ENCODE measurements around the gene SDC1.

SDC1 gene

DNA sequence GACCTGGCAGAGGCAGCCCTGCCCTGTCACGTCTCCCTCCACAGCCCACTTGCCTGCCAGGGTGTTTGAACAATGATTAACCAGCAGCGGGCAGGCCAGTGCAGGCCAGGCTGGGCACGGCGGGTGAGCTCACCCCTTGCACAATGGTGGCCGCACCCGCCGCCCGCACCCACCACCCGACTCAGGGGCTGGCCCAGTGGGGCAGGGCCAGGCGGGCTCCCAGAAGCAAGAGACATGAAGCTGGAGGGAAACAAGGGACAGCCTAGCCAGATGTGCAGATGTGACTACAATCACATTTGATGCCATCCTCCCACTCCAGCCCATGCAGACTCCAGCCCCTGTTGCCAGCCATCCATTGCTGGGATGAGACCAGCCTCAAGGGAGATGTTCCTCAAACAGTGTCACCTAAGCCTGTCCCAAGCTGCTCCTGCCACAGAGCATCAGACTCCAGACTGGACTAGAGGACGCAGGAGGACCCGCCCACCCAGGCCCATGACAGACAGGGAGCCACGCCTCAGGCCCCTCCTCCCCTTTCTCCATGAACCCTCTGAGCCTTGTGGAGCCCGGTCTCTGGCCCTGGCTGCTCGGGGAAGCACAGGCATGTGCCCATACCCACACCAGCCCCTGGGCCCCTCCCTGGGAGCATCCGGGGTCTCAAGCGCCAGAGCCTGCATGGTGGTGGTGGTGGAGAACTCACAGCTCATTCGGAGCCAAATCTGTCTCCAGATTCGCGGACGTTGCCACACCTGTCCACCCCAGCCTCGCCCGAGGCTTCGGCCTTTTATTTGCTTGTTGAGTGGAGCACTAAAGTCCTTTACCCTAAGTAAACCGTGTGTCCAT, 45.0 kb downstream of the SDC1 start:
- Histone ChIP-seq H3K9me3 (ENCODE audit: severe bottlenecking) (no peaks in the 10 kb centered on the region), H3K36me3 (ENCODE audit: low read depth) (no peaks in the 10 kb centered on the region), H3K4me1 (ENCODE audit: insufficient read depth, poor library complexity, severe bottlenecking) (peaks cover 52% of the 10 kb centered on the region), H3K4me3 (ENCODE audit: severe bottlenecking) (no peak overlapping the region), H3K27me3 (ENCODE audit: insufficient read depth, poor library complexity, severe bottlenecking) (no peaks in the 10 kb centered on the region), H3K27ac (ENCODE audit: poor library complexity, severe bottlenecking) (peak overlapping the region; percentile 91)
- peak; percentile 81 for ATAC-seq (ENCODE audit: low read depth)
- TF ChIP-seq, protein P1, sequence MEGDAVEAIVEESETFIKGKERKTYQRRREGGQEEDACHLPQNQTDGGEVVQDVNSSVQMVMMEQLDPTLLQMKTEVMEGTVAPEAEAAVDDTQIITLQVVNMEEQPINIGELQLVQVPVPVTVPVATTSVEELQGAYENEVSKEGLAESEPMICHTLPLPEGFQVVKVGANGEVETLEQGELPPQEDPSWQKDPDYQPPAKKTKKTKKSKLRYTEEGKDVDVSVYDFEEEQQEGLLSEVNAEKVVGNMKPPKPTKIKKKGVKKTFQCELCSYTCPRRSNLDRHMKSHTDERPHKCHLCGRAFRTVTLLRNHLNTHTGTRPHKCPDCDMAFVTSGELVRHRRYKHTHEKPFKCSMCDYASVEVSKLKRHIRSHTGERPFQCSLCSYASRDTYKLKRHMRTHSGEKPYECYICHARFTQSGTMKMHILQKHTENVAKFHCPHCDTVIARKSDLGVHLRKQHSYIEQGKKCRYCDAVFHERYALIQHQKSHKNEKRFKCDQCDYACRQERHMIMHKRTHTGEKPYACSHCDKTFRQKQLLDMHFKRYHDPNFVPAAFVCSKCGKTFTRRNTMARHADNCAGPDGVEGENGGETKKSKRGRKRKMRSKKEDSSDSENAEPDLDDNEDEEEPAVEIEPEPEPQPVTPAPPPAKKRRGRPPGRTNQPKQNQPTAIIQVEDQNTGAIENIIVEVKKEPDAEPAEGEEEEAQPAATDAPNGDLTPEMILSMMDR (IDR thresholded peaks at IDR 0.05; ENCODE audit: poor library complexity, severe bottlenecking): peak; percentile 68
- peak; percentile 96 for DNase-seq (ENCODE audit: low spot score)

DNA sequence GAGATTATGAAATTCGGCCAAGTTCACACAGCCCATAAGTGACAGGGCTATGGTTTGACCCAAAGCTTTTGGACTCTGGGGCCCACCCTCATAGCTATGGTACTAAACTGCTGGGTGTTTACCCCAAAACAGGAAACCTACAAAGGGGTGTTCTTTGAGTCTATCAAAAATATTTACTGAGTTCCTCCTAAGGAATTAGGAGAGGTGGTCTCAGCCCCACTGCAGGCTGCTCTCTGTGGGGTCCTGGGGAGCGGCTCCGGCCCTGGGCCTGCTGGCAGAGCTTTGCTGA, 45.5 kb downstream of the SDC1 start:
- H3K9me3 ChIP-seq (ENCODE audit: severe bottlenecking): no peaks in the 10 kb centered on the region
- TF ChIP-seq, protein P1 (IDR thresholded peaks at IDR 0.05; ENCODE audit: poor library complexity, severe bottlenecking): no peak
- ATAC-seq (ENCODE audit: low read depth) (no peak; the same call in 2 of the 3 replicates), DNase-seq (ENCODE audit: low spot score) (no peak)
- peaks cover 46% of the 10 kb centered on the region for H3K4me1 ChIP-seq (ENCODE audit: insufficient read depth, poor library complexity, severe bottlenecking)
- no peak overlapping the region for H3K4me3 ChIP-seq (ENCODE audit: severe bottlenecking)
- H3K27ac ChIP-seq (ENCODE audit: poor library complexity, severe bottlenecking): peak overlapping the region; percentile 91
- no peaks in the 10 kb centered on the region for H3K36me3 ChIP-seq (ENCODE audit: low read depth)
- no peaks in the 10 kb centered on the region for H3K27me3 ChIP-seq (ENCODE audit: insufficient read depth, poor library complexity, severe bottlenecking)

DNA sequence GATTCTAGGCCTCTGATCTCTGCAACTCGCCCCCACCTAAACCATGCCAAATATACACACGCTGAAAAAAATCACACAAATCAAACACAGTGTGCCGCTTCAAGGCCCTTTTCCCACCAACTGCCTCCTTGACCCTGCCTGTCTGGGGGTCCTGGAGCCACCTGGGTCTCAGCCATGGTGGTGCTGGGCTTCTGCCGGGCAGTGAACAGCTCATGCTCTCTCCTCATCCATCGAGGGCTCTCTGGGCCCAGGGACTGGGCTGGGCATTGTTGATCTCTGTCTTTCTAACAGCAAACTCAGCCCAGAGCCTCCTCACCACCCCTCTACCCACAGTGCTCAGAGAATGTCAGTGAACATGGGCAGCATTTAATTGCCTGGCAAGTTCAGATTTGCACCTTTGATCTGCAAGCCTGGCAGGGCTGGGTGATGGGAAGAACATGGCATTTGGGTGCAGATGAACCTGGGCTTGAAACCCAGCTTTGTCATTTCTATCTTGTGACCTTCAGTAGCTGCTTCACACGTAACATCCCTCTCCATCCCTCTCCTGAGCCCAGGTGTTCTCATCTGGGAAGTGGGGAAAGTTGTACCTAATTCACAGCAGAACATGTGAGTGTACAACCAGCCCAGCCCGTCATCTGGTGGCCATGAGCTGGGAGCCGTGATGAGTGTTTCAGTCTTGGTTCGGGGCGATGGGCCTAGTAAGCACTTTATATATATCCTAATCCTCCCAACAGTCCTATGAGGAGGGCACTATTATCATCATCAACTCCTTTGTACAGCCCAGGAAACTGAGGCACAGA, 46.1 kb downstream of the SDC1 start:
- Histone ChIP-seq H3K4me3 (ENCODE audit: severe bottlenecking) (no peak overlapping the region), H3K9me3 (ENCODE audit: severe bottlenecking) (no peaks in the 10 kb centered on the region), H3K27ac (ENCODE audit: poor library complexity, severe bottlenecking) (peak overlapping the region; percentile 91), H3K36me3 (ENCODE audit: low read depth) (no peaks in the 10 kb centered on the region), H3K4me1 (ENCODE audit: insufficient read depth, poor library complexity, severe bottlenecking) (peaks cover 41% of the 10 kb centered on the region), H3K27me3 (ENCODE audit: insufficient read depth, poor library complexity, severe bottlenecking) (no peaks in the 10 kb centered on the region)
- TF ChIP-seq, protein P1 (IDR thresholded peaks at IDR 0.05; ENCODE audit: poor library complexity, severe bottlenecking): no peak
- ATAC-seq (ENCODE audit: low read depth): no peak
- no peak for DNase-seq (ENCODE audit: low spot score)

DNA sequence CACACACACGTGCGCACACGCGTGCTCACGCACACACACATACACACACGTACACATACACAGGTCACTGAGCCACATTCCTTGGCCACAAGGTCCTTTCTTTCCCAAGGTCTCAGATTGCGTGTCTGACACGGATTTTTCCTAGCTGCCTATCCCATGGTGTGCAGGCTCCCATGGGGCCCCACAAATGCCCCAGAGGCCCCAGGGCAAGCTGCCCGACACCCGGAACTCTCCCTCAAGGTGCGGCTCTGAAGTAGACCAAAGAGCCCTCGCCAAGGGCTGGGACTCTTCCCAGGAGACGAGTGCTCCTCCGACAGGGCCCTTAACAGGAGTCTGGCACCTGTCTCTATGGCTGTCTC, 46.7 kb downstream of the SDC1 start:
- Histone ChIP-seq H3K9me3 (ENCODE audit: severe bottlenecking) (no peaks in the 10 kb centered on the region), H3K27ac (ENCODE audit: poor library complexity, severe bottlenecking) (peak overlapping the region; percentile 91), H3K4me1 (ENCODE audit: insufficient read depth, poor library complexity, severe bottlenecking) (peaks cover 35% of the 10 kb centered on the region), H3K4me3 (ENCODE audit: severe bottlenecking) (no peak overlapping the region), H3K27me3 (ENCODE audit: insufficient read depth, poor library complexity, severe bottlenecking) (no peaks in the 10 kb centered on the region), H3K36me3 (ENCODE audit: low read depth) (no peaks in the 10 kb centered on the region)
- DNase-seq (ENCODE audit: low spot score): no peak
- TF ChIP-seq, protein P1 (IDR thresholded peaks at IDR 0.05; ENCODE audit: poor library complexity, severe bottlenecking): no peak
- no peak for ATAC-seq (ENCODE audit: low read depth)
